ENCODE measurements around the gene CEACAM18.
"Not testable (repeated sequence)": the region's sequence is repeated elsewhere in the genome, so short reads cannot be mapped to it uniquely, and the experiment has no call there.

CEACAM18 gene

DNA sequence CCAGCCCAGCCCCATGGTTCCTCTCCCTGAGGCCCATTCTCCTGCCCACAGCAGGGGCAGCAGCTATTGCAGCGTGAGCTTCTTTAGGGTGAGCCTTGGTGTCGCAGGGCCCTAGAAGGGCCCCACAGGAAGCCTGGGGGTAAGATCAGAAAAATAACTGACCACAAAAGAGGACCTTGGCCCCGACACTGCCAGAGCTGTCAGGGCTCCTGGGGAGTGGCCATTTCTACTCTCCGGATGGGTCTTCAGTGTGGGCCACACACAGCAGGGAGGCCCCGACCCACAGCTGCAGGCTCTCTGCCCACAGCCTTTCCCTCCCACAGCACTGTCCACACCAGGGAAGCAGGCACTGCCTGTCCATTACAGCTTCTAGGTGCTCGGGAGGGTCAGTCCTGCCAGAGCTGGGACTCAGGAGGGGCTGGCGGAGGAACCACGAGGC is 16.6 kb upstream of the CEACAM18 start:
- no peak for DNase-seq (ENCODE audit: low read depth, low spot score)

DNA sequence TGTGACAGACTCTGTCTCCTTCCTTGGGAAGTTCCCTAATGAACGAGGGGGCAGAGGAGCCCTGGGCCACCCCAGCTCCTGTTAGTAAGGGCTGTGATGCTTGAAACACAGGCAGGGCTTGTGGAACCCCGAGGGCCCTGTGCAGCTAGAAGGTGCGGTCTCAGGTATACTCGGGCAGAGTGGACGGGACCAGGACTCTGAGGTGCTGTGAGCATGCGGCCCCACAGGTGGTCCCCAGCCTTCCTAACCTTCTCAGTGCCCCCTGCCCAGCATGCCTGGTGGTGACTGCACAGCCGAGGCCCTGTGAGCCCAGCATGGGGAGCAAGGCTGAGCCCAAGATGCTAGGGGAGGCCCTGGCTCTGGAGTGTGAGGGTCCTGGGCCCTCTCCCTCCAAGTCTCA is 16.1 kb upstream of the CEACAM18 start:
- no peak for DNase-seq (ENCODE audit: low read depth, low spot score)

DNA sequence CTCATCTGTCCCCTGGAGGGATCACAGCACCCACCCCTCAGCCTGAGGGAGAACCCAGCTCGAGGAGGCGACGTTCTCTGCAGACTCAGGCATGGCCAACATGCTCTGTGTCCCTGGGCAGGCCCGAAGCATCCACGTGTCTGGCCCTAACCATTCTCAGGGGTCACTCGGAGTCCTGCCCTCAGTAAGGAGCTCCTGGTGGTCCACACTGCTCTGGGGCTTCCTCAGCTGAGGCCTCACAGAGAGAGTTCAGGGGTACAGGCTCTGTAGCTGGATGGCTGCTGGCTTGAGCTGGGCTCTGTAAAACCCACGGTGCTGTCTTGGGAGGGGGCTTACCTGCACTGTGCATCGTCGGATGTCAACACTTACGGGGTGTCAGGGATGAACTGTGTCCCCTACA is 15.7 kb upstream of the CEACAM18 start:
- no peak for DNase-seq (ENCODE audit: low read depth, low spot score)

DNA sequence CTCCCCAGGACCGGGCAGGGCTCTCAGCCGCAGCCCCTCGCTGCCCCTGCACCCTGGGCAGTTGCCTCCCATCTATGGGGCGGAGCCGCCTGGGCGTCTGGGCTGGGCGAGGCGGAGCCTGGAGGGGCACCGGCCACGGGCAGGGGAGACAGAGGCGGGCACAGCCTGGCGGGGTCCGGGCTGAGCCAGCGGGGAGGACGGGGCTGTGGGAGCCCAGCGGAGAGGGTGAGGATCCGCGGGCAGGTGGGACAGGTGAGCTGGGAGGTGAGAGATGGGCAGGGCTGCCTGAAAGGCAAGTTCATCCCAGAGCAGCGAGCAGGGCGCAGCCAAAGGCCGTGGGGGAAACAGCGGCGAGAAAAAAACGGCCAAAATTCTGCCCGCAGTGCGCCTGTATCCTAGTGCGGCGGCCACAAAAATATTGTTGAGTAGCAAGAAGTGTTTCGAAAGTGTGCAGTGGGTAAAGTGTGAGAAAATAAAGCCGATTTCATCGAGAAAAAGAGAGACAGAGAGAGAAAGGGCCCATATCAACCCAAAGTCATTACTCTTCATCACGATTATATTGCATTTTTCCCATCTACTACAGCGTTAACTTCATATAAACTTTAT is 14.3 kb upstream of the CEACAM18 start:
- DNase-seq (ENCODE audit: low read depth, low spot score), result not testable (repeated sequence)

DNA sequence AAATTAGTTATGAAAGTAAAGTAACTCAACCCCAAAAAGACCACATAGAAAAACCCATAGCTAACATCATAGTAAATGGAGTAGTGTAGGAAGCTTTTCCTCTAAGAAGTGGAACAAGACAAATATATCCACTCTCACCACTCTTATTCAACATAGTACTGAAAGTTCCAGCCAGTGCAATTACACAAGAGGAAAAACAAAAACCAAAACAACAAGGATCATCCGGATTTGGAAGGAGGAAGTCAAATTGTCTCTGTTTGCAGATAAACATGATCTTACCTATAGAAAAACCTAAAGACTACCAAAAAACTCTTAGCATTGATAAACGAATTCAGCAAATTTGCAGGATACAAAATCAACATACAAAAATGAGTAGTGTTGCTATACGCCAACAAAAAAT is 11.6 kb upstream of the CEACAM18 start:
- DNase-seq (ENCODE audit: low read depth, low spot score), result no peak

DNA sequence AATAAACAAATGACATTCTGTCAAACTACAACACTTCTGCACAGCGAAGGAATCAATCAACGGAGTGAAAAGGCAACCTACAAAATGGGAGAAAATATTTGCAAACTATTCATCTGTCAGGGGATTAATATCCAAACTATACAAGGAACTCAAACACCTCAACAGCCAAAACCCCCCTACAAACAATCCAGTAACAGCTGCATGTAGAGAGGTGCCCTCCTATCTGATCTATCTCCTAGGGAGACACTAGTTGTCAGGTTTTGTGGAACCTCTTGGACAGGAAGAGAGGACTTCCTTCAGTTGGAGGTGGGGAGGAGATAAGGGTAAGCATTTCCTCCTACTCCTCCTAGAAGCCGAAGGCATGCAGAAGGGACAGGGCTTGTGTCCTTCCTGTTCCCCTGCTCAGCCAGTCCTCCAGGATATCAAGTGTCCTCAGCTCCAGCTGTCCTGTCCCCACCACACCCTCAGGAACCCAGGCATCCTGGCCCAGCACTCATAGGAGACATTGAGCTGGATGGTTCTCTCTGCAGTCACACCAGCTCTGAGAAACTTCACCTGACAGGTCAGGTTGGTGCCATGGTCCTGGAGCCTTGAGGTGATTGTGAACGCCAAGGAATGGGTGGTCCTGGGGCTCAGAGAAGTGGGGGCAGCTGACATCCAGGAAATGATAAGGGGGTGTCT is 10.3 kb upstream of the CEACAM18 start:
- DNase-seq (ENCODE audit: low read depth, low spot score), result no peak

DNA sequence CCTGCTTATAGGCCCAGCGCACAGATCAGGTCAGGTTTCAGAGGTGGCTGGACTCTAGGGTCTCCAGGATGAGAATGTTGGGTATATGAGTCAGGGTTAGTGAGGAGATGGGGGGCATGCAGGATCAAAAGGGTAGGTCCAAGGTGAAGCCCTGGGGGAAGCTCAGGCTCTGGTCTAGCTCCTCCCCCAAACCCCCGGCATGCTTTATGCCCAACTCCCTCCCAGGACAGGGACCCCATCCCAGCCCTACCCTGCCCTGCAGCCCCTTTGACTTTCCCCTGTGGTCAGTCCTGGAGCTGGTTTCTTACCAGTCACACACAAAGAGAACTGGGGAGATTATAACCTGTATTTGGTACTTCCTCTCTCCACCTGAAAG is 9.8 kb upstream of the CEACAM18 start:
- no peak for DNase-seq (ENCODE audit: low read depth, low spot score)

DNA sequence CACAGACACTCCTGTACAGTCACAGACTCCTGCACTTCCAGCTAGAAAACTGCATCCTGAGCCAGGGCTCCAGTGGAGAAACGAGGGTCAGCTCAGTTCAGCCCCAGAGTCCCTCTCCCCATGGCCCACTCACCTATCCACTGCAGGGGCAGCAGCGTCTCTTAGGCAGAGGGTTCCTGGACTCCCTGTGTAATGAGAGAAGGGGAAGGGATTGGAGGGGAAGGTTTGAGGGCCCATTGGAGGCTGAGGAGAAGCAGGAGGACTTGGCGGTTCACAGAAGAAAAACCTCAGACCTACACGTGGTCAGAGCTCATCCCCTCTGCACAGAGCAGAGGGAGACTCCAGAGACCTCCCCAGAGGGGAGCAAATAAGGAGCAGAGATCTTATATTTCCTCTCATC is 9.2 kb upstream of the CEACAM18 start:
- DNase-seq (ENCODE audit: low read depth, low spot score), result no peak

DNA sequence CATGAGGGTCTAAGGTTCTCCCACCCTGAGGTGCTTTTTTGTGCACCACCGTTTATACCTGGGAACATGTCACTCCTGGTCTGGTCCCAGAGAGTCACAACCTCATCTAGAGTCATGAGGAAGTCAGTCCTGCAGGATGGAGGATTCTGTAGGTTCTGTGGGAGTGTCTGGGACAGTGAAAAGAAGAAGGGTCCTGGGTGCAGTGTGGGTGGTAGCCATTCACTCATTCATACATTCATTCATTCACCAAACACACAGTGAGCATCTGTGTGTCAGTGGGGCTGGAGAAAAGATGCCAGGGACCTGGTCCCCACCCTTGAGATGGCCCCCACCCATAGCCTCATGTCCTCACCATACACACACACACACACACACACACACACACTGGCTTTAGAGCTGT is 8.7 kb upstream of the CEACAM18 start:
- no peak for DNase-seq (ENCODE audit: low read depth, low spot score)

DNA sequence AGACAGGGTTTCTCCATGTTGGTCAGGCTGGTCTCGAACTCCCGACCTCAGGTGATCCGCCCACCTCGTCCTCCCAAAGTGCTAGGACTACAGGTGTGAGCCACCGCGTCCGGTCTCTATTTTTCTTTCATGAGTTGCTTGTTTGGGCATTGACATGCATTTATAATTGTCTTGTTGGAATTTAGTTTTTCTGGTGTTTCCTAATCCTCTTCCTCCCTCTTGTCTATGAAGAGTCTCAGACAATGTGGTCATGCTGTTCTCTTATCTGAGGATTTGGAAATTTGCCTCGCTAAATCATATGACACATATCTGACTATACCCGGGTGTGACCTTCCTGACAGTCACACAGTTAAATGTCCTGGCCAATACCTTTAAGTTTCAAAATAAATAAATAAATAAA is 7.4 kb upstream of the CEACAM18 start:
- no peak for DNase-seq (ENCODE audit: low read depth, low spot score)

DNA sequence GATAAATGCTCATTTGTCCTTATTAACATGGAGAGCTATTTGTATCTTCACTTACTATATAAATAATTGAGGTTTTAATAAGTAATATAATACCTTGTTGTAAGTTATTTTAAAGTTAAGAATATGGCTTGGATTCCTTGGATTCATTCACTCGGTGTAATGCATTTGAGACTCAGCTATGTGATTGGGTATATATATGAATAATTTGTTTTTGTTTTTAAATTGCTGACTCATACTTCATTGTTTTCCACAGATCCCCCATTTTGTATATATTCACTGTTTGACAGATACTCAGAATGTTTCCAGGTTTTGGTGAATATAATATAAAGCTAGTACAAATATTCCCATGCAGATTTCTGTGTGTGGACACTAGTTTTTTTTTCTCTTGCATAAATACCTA is 6.8 kb upstream of the CEACAM18 start:
- no peak for DNase-seq (ENCODE audit: low read depth, low spot score)

DNA sequence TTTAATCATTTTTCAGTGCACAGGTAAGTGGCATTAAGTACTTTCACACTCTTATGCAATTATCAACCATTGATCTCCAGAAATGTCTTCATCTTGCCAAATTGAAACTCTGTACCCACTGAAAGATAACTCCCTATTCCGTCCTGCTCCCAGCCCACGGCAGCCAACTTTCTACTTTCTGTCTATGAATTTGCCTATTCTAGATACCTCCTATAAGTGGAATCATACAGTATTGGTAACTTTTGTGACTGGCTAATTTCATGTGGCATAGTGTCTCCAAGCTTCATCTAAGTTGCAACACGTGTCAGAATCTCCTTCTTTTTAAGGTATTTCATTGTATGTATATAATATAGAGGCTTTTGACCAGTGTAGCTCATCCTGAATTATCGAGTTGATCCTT is 5.7 kb upstream of the CEACAM18 start:
- DNase-seq (ENCODE audit: low read depth, low spot score), result no peak

DNA sequence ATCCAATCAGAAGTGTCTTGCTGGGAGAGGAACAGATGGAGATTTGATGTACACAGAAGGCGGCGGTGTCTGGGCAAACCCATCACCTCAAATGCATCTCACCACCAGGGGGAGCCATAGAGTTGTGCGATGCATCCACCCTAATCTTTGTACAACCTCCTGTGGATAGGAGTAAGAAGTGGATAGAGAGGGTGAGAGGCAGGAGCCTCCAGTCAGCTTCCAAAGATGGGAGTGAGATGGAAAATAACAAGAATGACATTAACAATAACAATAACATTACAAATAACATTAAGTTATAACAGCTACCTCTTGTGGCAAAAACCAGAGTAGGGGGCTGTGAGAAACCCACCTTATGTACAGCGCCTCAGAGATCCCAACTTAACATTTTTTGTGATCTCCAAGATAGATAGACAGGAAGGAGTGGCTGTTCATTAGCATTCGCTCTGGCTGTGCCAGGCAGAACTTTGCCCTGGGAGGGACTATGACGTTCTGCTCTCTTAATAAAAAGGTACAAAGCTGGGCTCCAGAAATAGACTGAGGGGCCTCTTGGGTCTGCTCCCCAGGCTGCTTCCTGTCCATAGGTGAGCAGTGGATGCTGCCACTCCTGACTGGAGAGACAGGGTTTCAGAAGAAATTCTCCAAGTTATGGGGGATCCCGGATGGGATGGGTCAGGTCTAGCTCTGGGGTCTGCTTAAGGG is 5.2 kb upstream of the CEACAM18 start:
- DNase-seq (ENCODE audit: low read depth, low spot score), result peak; percentile 23

DNA sequence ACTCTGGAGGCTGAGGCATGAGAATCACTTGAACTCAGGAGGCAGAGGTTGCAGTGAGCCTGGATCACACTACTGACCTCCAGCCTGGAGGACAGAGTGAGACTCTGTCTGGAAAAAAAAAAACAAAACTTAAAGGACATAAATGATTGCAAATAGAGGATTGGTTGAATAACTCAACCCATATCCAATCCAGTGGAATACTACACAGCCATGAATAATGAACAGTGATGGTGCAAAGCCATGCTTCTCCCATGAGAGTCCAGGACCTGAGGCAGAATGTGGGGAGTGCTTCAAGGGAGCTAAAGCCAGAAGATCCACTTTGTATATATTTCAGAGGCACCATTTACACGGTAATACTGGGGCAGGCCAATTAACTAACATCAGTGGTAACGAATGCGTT is 2.2 kb upstream of the CEACAM18 start:
- no peak for DNase-seq (ENCODE audit: low read depth, low spot score)

DNA sequence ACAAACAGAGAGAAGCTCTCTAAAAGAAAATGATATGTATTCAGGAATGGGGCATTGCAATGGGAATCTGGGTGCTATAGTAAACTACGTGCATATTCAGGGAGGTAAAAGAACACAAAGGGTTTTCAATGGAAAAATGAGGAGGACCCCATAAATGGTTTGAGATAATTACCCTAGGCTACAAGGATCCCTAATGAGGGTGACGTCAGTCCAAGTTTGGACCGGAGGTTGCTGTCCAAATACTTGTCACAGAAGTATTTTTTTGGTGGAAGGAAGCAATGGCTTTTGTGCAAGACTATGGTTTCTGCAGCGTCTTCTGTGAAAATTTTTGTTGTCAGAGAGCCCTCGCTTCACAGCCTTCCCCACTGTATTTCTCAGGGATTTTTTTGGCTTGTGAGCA is 995 bp upstream of the CEACAM18 start:
- DNase-seq (ENCODE audit: low read depth, low spot score), result no peak

DNA sequence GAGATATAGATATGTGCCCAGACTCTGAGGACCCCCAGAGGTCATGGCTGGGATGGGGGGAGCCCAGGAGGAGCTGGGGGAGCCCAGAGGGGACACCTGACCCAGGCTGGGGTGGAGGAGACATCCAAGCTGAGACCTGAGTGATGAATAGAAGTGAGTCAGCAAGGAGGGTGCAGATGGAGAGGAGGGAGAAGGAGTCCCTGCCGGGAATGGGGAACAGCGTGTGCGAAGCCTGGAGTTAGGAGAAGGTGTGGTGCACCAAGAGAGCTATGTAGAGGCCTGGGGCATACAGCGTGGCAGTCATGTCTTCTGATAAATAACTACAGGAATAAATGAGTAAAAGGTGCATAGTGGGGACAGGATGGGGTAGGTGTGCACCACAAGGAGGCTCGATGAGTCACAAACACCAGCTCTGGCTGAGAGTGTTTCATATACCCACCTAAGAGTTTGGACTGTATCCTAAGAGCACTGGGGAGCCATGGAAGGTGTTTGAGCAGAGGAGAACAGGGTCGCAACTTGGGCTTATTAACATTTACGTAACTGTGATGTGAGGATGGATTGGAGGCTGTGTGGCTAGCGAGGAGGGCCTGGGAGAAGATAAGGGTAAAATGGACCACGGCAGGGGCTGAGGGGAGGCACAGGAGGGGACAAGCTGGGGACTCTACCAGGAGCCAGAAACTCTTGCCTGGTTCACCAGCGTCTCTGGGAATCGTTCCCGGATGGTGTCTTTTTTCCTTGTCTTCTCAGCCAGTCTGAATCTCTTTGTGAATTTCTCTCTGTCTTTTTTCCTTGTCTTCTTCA is 1.4 kb downstream of the CEACAM18 start:
- DNase-seq (ENCODE audit: low read depth, low spot score), result no peak

DNA sequence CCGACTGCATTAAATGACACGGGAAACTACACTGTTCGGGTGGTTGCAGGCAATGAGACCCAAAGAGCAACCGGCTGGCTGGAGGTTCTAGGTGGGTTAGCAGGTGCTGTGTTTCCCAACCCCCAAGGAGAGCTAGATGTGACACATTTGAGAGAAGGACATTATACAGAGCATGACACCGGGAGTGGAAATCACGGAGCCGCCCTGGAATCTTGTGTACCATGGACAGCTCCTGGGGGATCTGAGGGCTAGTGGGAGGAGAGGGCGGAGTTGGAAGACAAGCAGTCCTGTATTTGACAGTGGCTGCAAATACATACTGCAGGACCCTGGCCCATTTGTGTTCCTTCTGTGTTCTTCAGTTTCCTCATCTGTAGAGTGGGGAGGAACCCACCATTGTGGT is 2.3 kb downstream of the CEACAM18 start:
- DNase-seq (ENCODE audit: low read depth, low spot score), result no peak

DNA sequence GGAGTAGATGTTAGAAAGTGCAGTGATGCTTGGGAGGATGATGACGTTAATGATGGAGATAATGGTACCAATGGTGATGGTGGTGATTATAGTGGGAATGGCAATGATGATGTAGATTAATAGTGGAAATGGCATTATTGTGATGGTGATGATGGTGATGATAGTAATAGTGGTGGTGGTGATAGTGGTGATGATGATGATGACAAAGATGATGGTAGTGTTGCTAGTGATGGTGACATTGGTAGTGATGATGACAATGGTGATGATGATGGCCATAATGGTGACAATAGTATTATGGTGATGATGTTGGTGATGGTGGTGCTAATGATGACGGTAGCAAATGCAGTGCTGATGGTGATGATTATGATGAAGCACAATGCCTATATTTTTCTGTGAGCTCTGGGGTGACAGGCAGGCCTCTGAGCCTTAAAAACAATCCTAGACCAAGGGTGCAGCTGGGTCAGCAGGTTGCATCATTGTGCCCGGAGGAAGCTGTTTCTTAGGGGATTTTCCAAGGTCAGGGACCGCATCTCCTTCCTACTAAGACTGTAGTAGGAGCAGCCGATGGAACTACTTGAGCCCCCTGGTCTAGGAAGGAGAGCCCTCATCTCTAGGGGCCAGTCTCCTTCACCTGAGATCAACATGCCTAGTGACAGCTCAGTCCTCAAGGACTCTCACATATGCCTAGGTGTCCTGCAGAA is 7.8 kb downstream of the CEACAM18 start:
- no peak for DNase-seq (ENCODE audit: low read depth, low spot score)

DNA sequence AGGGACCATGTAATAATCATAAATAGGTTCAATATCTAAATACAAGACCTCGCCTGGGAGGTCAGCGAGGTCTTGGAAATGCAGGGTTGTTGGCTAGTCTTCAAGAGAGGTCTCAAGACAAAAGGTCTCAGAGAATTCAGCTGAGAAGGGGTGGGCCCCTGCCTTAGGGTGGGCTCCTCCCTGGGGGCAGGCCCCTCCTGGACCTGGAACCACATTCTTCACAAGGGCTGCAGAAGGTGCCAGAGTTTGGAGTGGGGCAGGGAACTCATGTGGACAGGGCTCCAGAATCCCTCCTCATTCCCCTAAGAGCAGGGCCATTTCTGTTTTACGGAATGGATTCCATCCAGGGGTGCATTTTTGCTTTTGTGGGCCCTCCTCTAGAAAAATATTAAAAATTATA is 10.2 kb downstream of the CEACAM18 start:
- DNase-seq (ENCODE audit: low read depth, low spot score), result no peak

DNA sequence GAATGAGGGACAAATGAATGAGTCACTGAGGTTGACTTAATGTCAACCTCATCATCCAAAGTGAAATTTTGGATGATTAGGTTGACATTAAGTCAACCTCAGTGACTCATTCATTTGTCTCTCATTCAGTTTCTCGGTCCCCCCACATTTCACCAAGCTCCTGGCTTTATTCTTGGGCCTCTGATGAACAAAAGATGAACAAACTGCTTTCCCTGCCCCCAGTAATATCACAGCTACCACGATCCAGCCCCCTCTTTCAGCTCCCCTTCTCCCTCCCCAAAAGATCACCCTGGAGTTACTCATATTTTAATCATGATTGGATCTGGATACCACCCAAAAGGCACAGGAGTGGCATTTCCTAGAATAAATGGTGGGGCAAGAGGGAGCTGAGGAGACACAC is 10.8 kb downstream of the CEACAM18 start:
- DNase-seq (ENCODE audit: low read depth, low spot score), result no peak

DNA sequence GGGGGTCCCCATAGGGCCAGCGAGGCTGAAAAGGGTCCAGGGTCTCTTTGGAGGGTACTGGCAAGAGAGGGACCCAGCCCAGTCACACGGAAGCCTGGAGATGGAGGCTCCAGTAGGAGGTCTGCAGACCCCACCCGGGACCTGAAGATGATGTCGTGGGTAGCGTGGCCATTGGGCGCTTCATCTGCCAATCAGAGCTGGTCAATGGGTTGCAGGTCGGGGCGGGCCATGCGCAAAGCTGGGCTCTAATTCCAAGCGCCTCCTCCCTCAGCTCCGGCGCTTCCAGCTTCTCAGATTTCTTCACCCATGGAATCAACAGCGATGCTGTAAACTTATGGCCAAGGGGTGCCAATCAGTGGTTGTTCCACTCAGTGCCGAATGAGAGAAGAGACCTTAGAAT is 12.3 kb downstream of the CEACAM18 start:
- DNase-seq (ENCODE audit: low read depth, low spot score), result no peak

DNA sequence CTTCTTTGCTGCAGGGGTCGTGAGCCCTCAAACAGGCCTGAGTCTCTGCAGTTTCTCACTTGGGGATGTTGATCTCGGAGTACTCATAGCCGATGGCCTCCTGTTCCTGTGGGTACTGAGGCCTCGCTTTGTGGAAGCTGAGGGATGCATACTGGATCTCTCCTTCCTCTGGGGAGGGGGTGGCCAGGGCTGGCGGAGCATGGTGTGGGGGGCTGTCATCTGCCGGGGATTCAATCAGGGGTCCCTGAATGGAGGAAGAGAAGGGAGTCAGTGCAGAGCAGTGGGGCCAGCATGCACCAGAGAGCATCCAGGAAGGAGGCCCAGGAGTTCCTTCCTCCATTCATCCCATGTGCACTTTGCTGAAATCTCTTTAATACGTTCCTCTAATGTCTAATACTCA is 13.2 kb downstream of the CEACAM18 start:
- DNase-seq (ENCODE audit: low read depth, low spot score), result no peak

All from smooth muscle cell of the brain vasculature (primary cell).